Stimulated activated CD8-positive, alpha-beta memory T cell treated with anti-CD3 and anti-CD28 coated beads, Interleukin-4, amount 100 ng/mL, for 48 hours (primary cell): ENCODE results near the gene MAP1B.
A peak's percentile ranks its signal among the peaks of the same experiment; 100 is the strongest.

Experiments
- DNase-seq: peaks from one replicate; pipeline ENCODE4 v3.0.0-alpha.2; 2020

MAP1B gene

GRCh38 chr5:72101828-72102227 is 5.4 kb upstream of the MAP1B start:
- DNase-seq = no peak

- DNase-seq = no peak
Measured at GRCh38 chr5:72106817-72107130, 501 bp upstream of the MAP1B start.

GRCh38 chr5:72107901-72108201 is 576 bp downstream of the MAP1B start:
- DNase-seq = peak; percentile 33

GRCh38 chr5:72108202-72109061 is 1.2 kb downstream of the MAP1B start:
- peak; percentile 34 for DNase-seq

- no peak for DNase-seq
Measured at GRCh38 chr5:72109062-72109411, 1.8 kb downstream of the MAP1B start.

- no peak for DNase-seq
Measured at GRCh38 chr5:72109625-72110024, 2.4 kb downstream of the MAP1B start.

- no peak for DNase-seq
Measured at GRCh38 chr5:72110394-72111013, 3.2 kb downstream of the MAP1B start.

GRCh38 chr5:72112389-72112788 is 5.1 kb downstream of the MAP1B start:
- no peak for DNase-seq

- DNase-seq = no peak
Measured at GRCh38 chr5:72114629-72115028, 7.4 kb downstream of the MAP1B start.

GRCh38 chr5:72115296-72115695 is 8.0 kb downstream of the MAP1B start:
- DNase-seq = no peak

- no peak for DNase-seq
Measured at GRCh38 chr5:72117307-72117706, 10.0 kb downstream of the MAP1B start.

GRCh38 chr5:72121052-72121779 is 13.9 kb downstream of the MAP1B start:
- DNase-seq = no peak

- DNase-seq = no peak
Measured at GRCh38 chr5:72121780-72122445, 14.6 kb downstream of the MAP1B start.

GRCh38 chr5:72122602-72123001 is 15.3 kb downstream of the MAP1B start:
- DNase-seq = no peak

GRCh38 chr5:72123764-72124376 is 16.6 kb downstream of the MAP1B start:
- DNase-seq = no peak

GRCh38 chr5:72125271-72125940 is 18.1 kb downstream of the MAP1B start:
- DNase-seq = no peak

- no peak for DNase-seq
Measured at GRCh38 chr5:72125941-72126620, 18.8 kb downstream of the MAP1B start.

GRCh38 chr5:72126796-72127195 is 19.5 kb downstream of the MAP1B start:
- no peak for DNase-seq

GRCh38 chr5:72129725-72130124 is 22.4 kb downstream of the MAP1B start:
- DNase-seq = no peak

GRCh38 chr5:72130351-72130761 is 23.1 kb downstream of the MAP1B start:
- DNase-seq = no peak

- DNase-seq = no peak
Measured at GRCh38 chr5:72133212-72133990, 26.1 kb downstream of the MAP1B start.
